ENCODE data around the gene ARHGAP15.

The ARHGAP15 gene

GRCh38 chr2:143768991-143769390 is 639.8 kb downstream of the ARHGAP15 start:
- H3K4me3 ChIP-seq (replicated peaks in 1 of 2; ENCODE audit: low read depth in 2 of 2, low read length in 2 of 2): no peak overlapping the region
- no peak for DNase-seq (ENCODE audit: low read depth in 2 of 2)
- TF ChIP-seq, protein P1, sequence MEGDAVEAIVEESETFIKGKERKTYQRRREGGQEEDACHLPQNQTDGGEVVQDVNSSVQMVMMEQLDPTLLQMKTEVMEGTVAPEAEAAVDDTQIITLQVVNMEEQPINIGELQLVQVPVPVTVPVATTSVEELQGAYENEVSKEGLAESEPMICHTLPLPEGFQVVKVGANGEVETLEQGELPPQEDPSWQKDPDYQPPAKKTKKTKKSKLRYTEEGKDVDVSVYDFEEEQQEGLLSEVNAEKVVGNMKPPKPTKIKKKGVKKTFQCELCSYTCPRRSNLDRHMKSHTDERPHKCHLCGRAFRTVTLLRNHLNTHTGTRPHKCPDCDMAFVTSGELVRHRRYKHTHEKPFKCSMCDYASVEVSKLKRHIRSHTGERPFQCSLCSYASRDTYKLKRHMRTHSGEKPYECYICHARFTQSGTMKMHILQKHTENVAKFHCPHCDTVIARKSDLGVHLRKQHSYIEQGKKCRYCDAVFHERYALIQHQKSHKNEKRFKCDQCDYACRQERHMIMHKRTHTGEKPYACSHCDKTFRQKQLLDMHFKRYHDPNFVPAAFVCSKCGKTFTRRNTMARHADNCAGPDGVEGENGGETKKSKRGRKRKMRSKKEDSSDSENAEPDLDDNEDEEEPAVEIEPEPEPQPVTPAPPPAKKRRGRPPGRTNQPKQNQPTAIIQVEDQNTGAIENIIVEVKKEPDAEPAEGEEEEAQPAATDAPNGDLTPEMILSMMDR (IDR thresholded peaks at IDR 0.05; ENCODE audit: low read depth, low read length): no peak

GRCh38 chr2:143771939-143772338 is 642.7 kb downstream of the ARHGAP15 start:
- H3K4me3 ChIP-seq (replicated peaks in 1 of 2; ENCODE audit: low read depth in 2 of 2, low read length in 2 of 2): no peak overlapping the region
- TF ChIP-seq, protein P1 (IDR thresholded peaks at IDR 0.05; ENCODE audit: low read depth, low read length): no peak
- no peak for DNase-seq (ENCODE audit: low read depth in 2 of 2)

- DNase-seq (ENCODE audit: low read depth in 2 of 2): no peak
- H3K4me3 ChIP-seq (replicated peaks in 1 of 2; ENCODE audit: low read depth in 2 of 2, low read length in 2 of 2): no peak overlapping the region
- TF ChIP-seq, protein P1 (IDR thresholded peaks at IDR 0.05; ENCODE audit: low read depth, low read length): no peak
Measured at GRCh38 chr2:143776526-143777297, 647.5 kb downstream of the ARHGAP15 start.

GRCh38 chr2:143779021-143779420 is 649.8 kb downstream of the ARHGAP15 start:
- H3K4me3 ChIP-seq (replicated peaks in 1 of 2; ENCODE audit: low read depth in 2 of 2, low read length in 2 of 2): no peak overlapping the region
- TF ChIP-seq, protein P1 (IDR thresholded peaks at IDR 0.05; ENCODE audit: low read depth, low read length): no peak
- DNase-seq (ENCODE audit: low read depth in 2 of 2): peak in 1 of 2 donors; percentile 6

- H3K4me3 ChIP-seq (replicated peaks in 1 of 2; ENCODE audit: low read depth in 2 of 2, low read length in 2 of 2): no peak overlapping the region
- TF ChIP-seq, protein P1 (IDR thresholded peaks at IDR 0.05; ENCODE audit: low read depth, low read length): no peak
- no peak for DNase-seq (ENCODE audit: low read depth in 2 of 2)
Measured at GRCh38 chr2:143786026-143786765, 657.0 kb downstream of the ARHGAP15 start.

DNA sequence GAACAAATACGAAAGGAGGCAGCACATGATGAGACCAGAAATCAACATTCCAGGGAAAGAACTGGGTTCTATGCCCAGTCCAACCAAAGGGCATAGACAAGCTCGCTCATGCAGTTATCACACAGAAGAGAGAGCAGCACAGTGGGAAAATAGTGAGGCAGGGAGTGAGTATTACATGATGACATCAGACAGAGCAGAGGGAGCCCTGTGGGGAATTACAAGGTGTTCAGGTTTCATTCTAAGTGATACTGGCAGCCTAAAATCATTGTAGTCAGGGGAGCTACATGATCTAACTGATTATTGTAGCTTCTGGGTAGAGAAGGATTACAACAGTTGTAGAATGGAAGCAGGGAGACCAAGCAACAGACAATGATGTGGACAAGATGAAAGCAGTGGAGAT is 658.5 kb downstream of the ARHGAP15 start:
- DNase-seq (ENCODE audit: low read depth in 2 of 2): no peak
- no peak overlapping the region for H3K4me3 ChIP-seq (replicated peaks in 1 of 2; ENCODE audit: low read depth in 2 of 2, low read length in 2 of 2)
- TF ChIP-seq, protein P1 (IDR thresholded peaks at IDR 0.05; ENCODE audit: low read depth, low read length): no peak

Measured in cardiac fibroblast (primary cell).